Measurements from ENCODE around the gene RTL9.

DNA sequence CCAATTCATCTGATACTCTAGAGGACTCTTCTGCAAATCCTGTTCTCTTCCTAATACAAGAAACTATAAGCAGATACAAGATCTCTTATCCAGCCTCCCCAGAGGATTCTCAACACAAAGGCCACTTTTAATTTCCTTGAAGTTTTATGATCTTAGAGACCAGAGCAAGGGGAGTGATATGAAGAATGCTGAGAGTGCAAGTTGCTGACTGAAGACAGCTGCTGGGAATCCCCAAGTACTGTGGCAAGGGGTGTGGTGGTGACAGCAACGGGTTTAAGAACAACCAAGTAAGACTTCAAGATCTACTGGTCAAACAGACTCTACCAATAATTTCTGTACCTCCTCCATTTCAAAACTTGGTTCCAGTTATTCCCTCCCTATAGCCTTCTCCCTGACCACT is 47.8 kb upstream of the RTL9 start:
- TF ChIP-seq POLR2AphosphoS5 (IDR thresholded peaks at IDR 0.05; ENCODE audit: insufficient read depth, low read depth, low read length) (no peak), POLR2A (IDR thresholded peaks at IDR 0.05; ENCODE audit: low read depth, low read length) (no peak), EZH2 (IDR thresholded peaks at IDR 0.05; ENCODE audit: borderline replicate concordance, low read depth, low read length, severe bottlenecking) (no peak), JUN (IDR thresholded peaks at IDR 0.05; ENCODE audit: borderline replicate concordance, insufficient read depth, insufficient read length, low read depth) (no peak), MYC (IDR thresholded peaks at IDR 0.05; ENCODE audit: low read depth, low read length) (no peak), FOS (IDR thresholded peaks at IDR 0.05; ENCODE audit: borderline replicate concordance, insufficient read depth, low read length) (no peak)
- TF ChIP-seq, protein P1, sequence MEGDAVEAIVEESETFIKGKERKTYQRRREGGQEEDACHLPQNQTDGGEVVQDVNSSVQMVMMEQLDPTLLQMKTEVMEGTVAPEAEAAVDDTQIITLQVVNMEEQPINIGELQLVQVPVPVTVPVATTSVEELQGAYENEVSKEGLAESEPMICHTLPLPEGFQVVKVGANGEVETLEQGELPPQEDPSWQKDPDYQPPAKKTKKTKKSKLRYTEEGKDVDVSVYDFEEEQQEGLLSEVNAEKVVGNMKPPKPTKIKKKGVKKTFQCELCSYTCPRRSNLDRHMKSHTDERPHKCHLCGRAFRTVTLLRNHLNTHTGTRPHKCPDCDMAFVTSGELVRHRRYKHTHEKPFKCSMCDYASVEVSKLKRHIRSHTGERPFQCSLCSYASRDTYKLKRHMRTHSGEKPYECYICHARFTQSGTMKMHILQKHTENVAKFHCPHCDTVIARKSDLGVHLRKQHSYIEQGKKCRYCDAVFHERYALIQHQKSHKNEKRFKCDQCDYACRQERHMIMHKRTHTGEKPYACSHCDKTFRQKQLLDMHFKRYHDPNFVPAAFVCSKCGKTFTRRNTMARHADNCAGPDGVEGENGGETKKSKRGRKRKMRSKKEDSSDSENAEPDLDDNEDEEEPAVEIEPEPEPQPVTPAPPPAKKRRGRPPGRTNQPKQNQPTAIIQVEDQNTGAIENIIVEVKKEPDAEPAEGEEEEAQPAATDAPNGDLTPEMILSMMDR (IDR thresholded peaks at IDR 0.05; ENCODE audit: extremely low read depth in 1 of 2, insufficient read depth in 1 of 2, low read depth in 1 of 2, low read length in 2 of 2) = no peak
- TF ChIP-seq, protein P2, sequence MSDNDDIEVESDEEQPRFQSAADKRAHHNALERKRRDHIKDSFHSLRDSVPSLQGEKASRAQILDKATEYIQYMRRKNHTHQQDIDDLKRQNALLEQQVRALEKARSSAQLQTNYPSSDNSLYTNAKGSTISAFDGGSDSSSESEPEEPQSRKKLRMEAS (IDR thresholded peaks at IDR 0.05; ENCODE audit: insufficient read depth, insufficient read length) = no peak
